ENCODE measurements around the gene PTRHD1.

Gene PTRHD1

GRCh38 chr2:24771061-24771460 lies 22.1 kb downstream of the PTRHD1 start:
- TF ChIP-seq CTCF (IDR thresholded peaks at IDR 0.05; ENCODE audit: low read depth, low read length, missing control alignments) = no peak
- no peak for DNase-seq (ENCODE audit: low read depth)
- H3K4me3 ChIP-seq (ENCODE audit: low read depth, low read length) = no peak overlapping the region

- TF ChIP-seq CTCF (IDR thresholded peaks at IDR 0.05; ENCODE audit: low read depth, low read length, missing control alignments) = no peak
- no peak for DNase-seq (ENCODE audit: low read depth)
- no peak overlapping the region for H3K4me3 ChIP-seq (ENCODE audit: low read depth, low read length)
These were observed 24.6 kb downstream of the PTRHD1 start for GRCh38 chr2:24768601-24769000.

- no peak overlapping the region for H3K4me3 ChIP-seq (ENCODE audit: low read depth, low read length)
- DNase-seq (ENCODE audit: low read depth) = no peak
- TF ChIP-seq CTCF (IDR thresholded peaks at IDR 0.05; ENCODE audit: low read depth, low read length, missing control alignments) = no peak
These were observed 25.2 kb downstream of the PTRHD1 start for GRCh38 chr2:24768013-24768412.

- TF ChIP-seq CTCF (IDR thresholded peaks at IDR 0.05; ENCODE audit: low read depth, low read length, missing control alignments) = no peak
- no peak for DNase-seq (ENCODE audit: low read depth)
- no peak overlapping the region for H3K4me3 ChIP-seq (ENCODE audit: low read depth, low read length)
These were observed 26.6 kb downstream of the PTRHD1 start for GRCh38 chr2:24766609-24767008.

GRCh38 chr2:24763843-24764242 lies 29.3 kb downstream of the PTRHD1 start:
- H3K4me3 ChIP-seq (ENCODE audit: low read depth, low read length) = no peak overlapping the region
- no peak for DNase-seq (ENCODE audit: low read depth)
- no peak for TF ChIP-seq CTCF (IDR thresholded peaks at IDR 0.05; ENCODE audit: low read depth, low read length, missing control alignments)

GRCh38 chr2:24762518-24762917 lies 30.7 kb downstream of the PTRHD1 start:
- DNase-seq (ENCODE audit: low read depth) = no peak
- no peak overlapping the region for H3K4me3 ChIP-seq (ENCODE audit: low read depth, low read length)
- TF ChIP-seq CTCF (IDR thresholded peaks at IDR 0.05; ENCODE audit: low read depth, low read length, missing control alignments) = no peak

GRCh38 chr2:24761866-24762265 lies 31.3 kb downstream of the PTRHD1 start:
- no peak overlapping the region for H3K4me3 ChIP-seq (ENCODE audit: low read depth, low read length)

More at GRCh38 chr2:24761866-24762265, 31.3 kb downstream of the PTRHD1 start:
- TF ChIP-seq CTCF (IDR thresholded peaks at IDR 0.05; ENCODE audit: low read depth, low read length, missing control alignments) = no peak
- no peak for DNase-seq (ENCODE audit: low read depth)

Data from GM12864 (cell line).